A549 (cell line): Measurements from ENCODE around the gene MBOAT2. TPM values are rescaled to one million over a fixed set of nuclear protein-coding genes. Genes with fewer than 3 reads are reported as not detected.

ENCODE experiments used
- ATAC-seq, 2 experiments: fragments of 200-7000 bp in 1 of 2; fragments of >200 bp in 1 of 2; cut with Nextera tagmentation in 1 of 2; cut with Tn5 transposase in 1 of 2; 3 replicates each; pipeline versions ENCODE4 v1.8.0 to v1.9.1; 2018 to 2020; ENCODE audit warnings: mild to moderate bottlenecking in 1 of 2, moderate library complexity in 1 of 2
- CTCF ChIA-PET: fragments of 300-600 bp; sonication (Branson Sonifier 250); formaldehyde crosslinking; extraction: SDS; loops from one replicate; lab custom pipeline; 2021; ENCODE audit warnings: antibody characterized with exemption, inconsistent platforms; lab: Yijun Ruan, JAX
- POLR2A ChIA-PET: fragments of 350-600 bp; formaldehyde crosslinking; extraction: SDS; loops from one replicate; lab custom pipeline; 2021; ENCODE audit warnings: antibody characterized with exemption, inconsistent platforms; lab: Yijun Ruan, JAX
- DNase-seq, 2 experiments: peaks; one replicate each; pipeline versions ENCODE4 v3.0.0 to v3.0.0-alpha.2; 2011 to 2016; ENCODE audit warnings: low read depth in 1 of 2, low spot score in 1 of 2
- FAIRE-seq: peaks from 2 replicates; lab custom pipeline; 2011; peaks lifted over from hg19 to GRCh38; lab: Jason Lieb, UNC
- H3K27ac ChIP-seq, 2 experiments: fragments of >200 bp; sonication (Bioruptor Twin); formaldehyde crosslinking; 3 replicates each; pipeline ENCODE4 v1.5.1; 2016 to 2017
- H3K4me1 ChIP-seq: fragments of >200 bp; sonication (Bioruptor Twin); formaldehyde crosslinking; 3 replicates; pipeline ENCODE4 v1.6.1; 2016
- H3K4me2 ChIP-seq: fragments of >200 bp; sonication (Bioruptor Twin); formaldehyde crosslinking; 3 replicates; pipeline ENCODE4 v1.6.1; 2016
- H3K4me3 ChIP-seq: fragments of >200 bp; sonication (Bioruptor Twin); formaldehyde crosslinking; 3 replicates; pipeline ENCODE4 v1.5.1; 2016
- H3K9me3 ChIP-seq: fragments of >200 bp; sonication (Bioruptor Twin); formaldehyde crosslinking; 3 replicates; pipeline ENCODE4 v1.6.1; 2016
- BCL3 ChIP-seq: fragments of >200 bp; sonication (Bioruptor Twin); formaldehyde crosslinking; IDR thresholded peaks from 3 replicates; pipeline ENCODE4 v1.6.1; 2016
- CEBPB ChIP-seq, 2 experiments: fragments of >200 bp in 1 of 2; sonication (Bioruptor Twin) in 1 of 2; formaldehyde crosslinking in 1 of 2; IDR thresholded peaks; 2 replicates each; pipeline ENCODE4 v1.6.1; 2012 to 2016
- E2F6 ChIP-seq: IDR thresholded peaks from 2 replicates; pipeline ENCODE4 v1.6.1; 2012; ENCODE audit warnings: low read depth, borderline replicate concordance
- ELK1 ChIP-seq: fragments of 150-350 bp; IDR thresholded peaks from 2 replicates; pipeline ENCODE4 v1.6.1; 2014; ENCODE audit warnings: low read depth, mild to moderate bottlenecking, low read length
- HEYL ChIP-seq: fragments of 250-450 bp; sonication (Bioruptor Pico); IDR thresholded peaks from 2 replicates; pipeline ENCODE4 v1.8.0; 2021; ENCODE audit warnings: mild to moderate bottlenecking, moderate library complexity
- HOXB5 ChIP-seq: fragments of 250-450 bp; sonication (Bioruptor Pico); IDR thresholded peaks from 2 replicates; pipeline ENCODE4 v1.5.0; 2020; ENCODE audit warnings: mild to moderate bottlenecking, moderate library complexity
- JUN ChIP-seq, 2 experiments: fragments of >200 bp; sonication (Bioruptor Twin); formaldehyde crosslinking; IDR thresholded peaks; 2 replicates in 1 of 2; 3 replicates in 1 of 2; pipeline ENCODE4 v1.6.1; 2016 to 2017
- MAX ChIP-seq: IDR thresholded peaks from 2 replicates; pipeline ENCODE4 v1.6.1; 2012
- PBX3 ChIP-seq: IDR thresholded peaks from 2 replicates; pipeline ENCODE4 v1.6.1; 2012
- PHF8 ChIP-seq: fragments of 200-600 bp; sonication (generic); IDR thresholded peaks from 2 replicates; pipeline ENCODE4 v1.6.1; 2016; ENCODE audit warnings: low read depth, mild to moderate bottlenecking, antibody characterized with exemption, moderate library complexity, borderline replicate concordance
- POLR2A ChIP-seq: IDR thresholded peaks from 2 replicates; pipeline ENCODE4 v1.6.1; 2012; ENCODE audit warnings: mild to moderate bottlenecking, low read length
- POLR2AphosphoS2 ChIP-seq: conservative IDR thresholded peaks from 2 replicates; pipeline ENCODE4 v1.6.1; 2012; ENCODE audit warnings: low read length, improper control_type of control experiment, inconsistent platforms
- RAD21 ChIP-seq, 2 experiments: fragments of >200 bp in 1 of 2; sonication (Bioruptor Twin) in 1 of 2; formaldehyde crosslinking in 1 of 2; IDR thresholded peaks in 1 of 2; conservative IDR thresholded peaks in 1 of 2; 2 replicates in 1 of 2; 3 replicates in 1 of 2; pipeline ENCODE4 v1.6.1; 2012 to 2018; ENCODE audit warnings: inconsistent platforms in 1 of 2
- RARB ChIP-seq: fragments of 250-450 bp; sonication (Bioruptor Pico); IDR thresholded peaks from 2 replicates; pipeline ENCODE4 v1.8.0; 2021; ENCODE audit warnings: mild to moderate bottlenecking, moderate library complexity
- REST ChIP-seq: fragments of 200-600 bp; sonication (generic); IDR thresholded peaks from 2 replicates; pipeline ENCODE4 v1.6.1; 2016; ENCODE audit warnings: antibody characterized with exemption, mild to moderate bottlenecking, moderate library complexity
- RFX5 ChIP-seq: fragments of 450-650 bp; IDR thresholded peaks from 2 replicates; pipeline ENCODE4 v1.7.1; 2014; ENCODE audit warnings: antibody characterized with exemption, mild to moderate bottlenecking, moderate library complexity
- RNF2 ChIP-seq: fragments of 200-600 bp; sonication (generic); IDR thresholded peaks from 2 replicates; pipeline ENCODE4 v1.6.1; 2016; ENCODE audit warnings: low read depth, mild to moderate bottlenecking, antibody characterized with exemption, moderate library complexity, borderline replicate concordance
- SMC3 ChIP-seq: fragments of >200 bp; sonication (Bioruptor Twin); formaldehyde crosslinking; IDR thresholded peaks from 3 replicates; pipeline ENCODE4 v1.6.1; 2018; ENCODE audit warnings: inconsistent platforms
- TP53 ChIP-seq: fragments of 250-450 bp; sonication (Bioruptor Pico); IDR thresholded peaks from 2 replicates; pipeline ENCODE4 v1.5.0; 2021; ENCODE audit warnings: mild to moderate bottlenecking, moderate library complexity
- ZFP36 ChIP-seq: fragments of 450-650 bp; IDR thresholded peaks from 2 replicates; pipeline ENCODE4 v1.6.1; 2014; ENCODE audit warnings: borderline replicate concordance; ENCODE audit not compliant: partially characterized antibody
- WGBS: methylation state at CpG from one replicate; pipeline ENCODE4 v1.1.6; 2017; ENCODE audit errors: missing lambda C conversion rate; 5-methylcytosine and 5-hydroxymethylcytosine counted together
- polyA minus RNA-seq: library from RNA; depleted of rRNA, polyadenylated mRNA; stranded (reverse); fragments of >200 nt; gene quantifications from 2 replicates; pipeline ENCODE4 v1.2.3, GENCODE V29; 2011; rRNA and poly(A)+ RNA removed
- polyA plus RNA-seq, 4 experiments: library from polyadenylated mRNA; depleted of rRNA in 3 of 4; stranded (reverse); fragments of >200 nt; fragmentation: RNase III in 1 of 4; extraction: RNeasy Plus Mini Kit Qiagen cat#74134 plus additional on column Dnase treatment in 1 of 4; gene quantifications; 2 replicates in 3 of 4; 3 replicates in 1 of 4; pipeline ENCODE4 v1.2.3, GENCODE V29; 2011 to 2017

MBOAT2 gene
- polyA plus RNA-seq (2011; rRNA removed) (32.3 and 33.3 TPM in 2 replicates), polyA plus RNA-seq (2017; fragmentation: RNase III; extraction: RNeasy Plus Mini Kit Qiagen cat#74134 plus additional on column Dnase treatment) (31.1 to 37.3 TPM (median 33.1 TPM) in 3 replicates), polyA minus RNA-seq (22.0 and 30.8 TPM in 2 replicates)
- polyA plus RNA-seq (2012; cell fraction: cytosol; rRNA removed): 9.8 and 11.5 TPM in 2 replicates
- polyA plus RNA-seq (2012; cell fraction: nucleus; rRNA removed): 9.3 and 19.7 TPM in 2 replicates

- TF ChIP-seq RARB (CRISPR knock-in tag) (no peak), TP53 (peak; percentile 65; the same call in 1 of the 2 replicates), POLR2AphosphoS2 (no peak), ZFP36 (no peak), PBX3 (peak; percentile 84), SMC3 (peak; percentile 2; the same call in 1 of the 3 replicates), ELK1 (no peak), RNF2 (0 out of 2 replicates have a peak, but pooled peaks have one; percentile 81), CEBPB (IDR thresholded peaks at IDR 0.05) (no peak), RAD21 (conservative IDR thresholded peaks at IDR 0.05 in 1 of 2, IDR thresholded peaks at IDR 0.05 in 1 of 2) (no peak), RFX5 (peak; percentile 33; the same call in 1 of the 2 replicates), BCL3 (peak; percentile 73; the same call in 1 of the 3 replicates), MAX (peak; percentile 89; the same call in 1 of the 2 replicates), HOXB5 (CRISPR knock-in tag) (no peak; the same call in 1 of the 2 replicates), POLR2A (peak; percentile 97), REST (no peak), E2F6 (peak; percentile 88), HEYL (CRISPR knock-in tag) (no peak), JUN (IDR thresholded peaks at IDR 0.05) (peak in 1 of 2 experiments; percentile 91; a peak in 2 of 5 replicates), PHF8 (peak; percentile 98)
- Histone ChIP-seq H3K4me2 (peak within 1 kb of the TSS; percentile 90), H3K27ac (peak within 1 kb of the TSS; percentile 91 to 97), H3K4me1 (peaks cover 37% of the 10 kb centered on the region; the same call in 2 of the 3 replicates), H3K4me3 (peak within 1 kb of the TSS; percentile 94), H3K9me3 (no peaks in the 10 kb centered on the region)
- 2% methylated on average over 28 of the region's 104 CpGs for WGBS
- ChIA-PET POLR2A (interaction anchor here (0.5 to 1.0 kb wide), 9 partner anchors 9 to 451 kb away, joined by 3 to 5 read pairs (median 3); no protein-coding TSS in a partner anchor), CTCF (interaction anchor here (0.7 to 2.9 kb wide), 4 partner anchors 69 to 138 kb away, joined by 3 to 10 read pairs (median 4); no protein-coding TSS in a partner anchor)
- ATAC-seq: peak; percentile 88 to 94
- peak; percentile 92 to 96 for DNase-seq
- no peak for FAIRE-seq
These were observed at the start of gene MBOAT2 for GRCh38 chr2:9003616-9004337. MBOAT2 (minus strand) TSS chr2:9003684; CDS start chr2:9003614, 70 bp downstream.
